22Rv1 (cell line): ENCODE data around the gene DSTN.

Source experiments
- H3K27ac ChIP-seq: fragments of 450-650 bp; 2 replicates; pipeline ENCODE4 v1.5.1; 2017
- ZFX ChIP-seq: fragments of 450-650 bp; IDR thresholded peaks from 2 replicates; pipeline ENCODE4 v1.6.1; 2017; ENCODE audit warnings: antibody characterized with exemption, borderline replicate concordance
- TF ChIP-seq, protein P1 (sequence below): fragments of 450-650 bp; IDR thresholded peaks from 2 replicates; pipeline ENCODE4 v1.5.1; 2017; ENCODE audit warnings: mild to moderate bottlenecking

Gene DSTN

DNA sequence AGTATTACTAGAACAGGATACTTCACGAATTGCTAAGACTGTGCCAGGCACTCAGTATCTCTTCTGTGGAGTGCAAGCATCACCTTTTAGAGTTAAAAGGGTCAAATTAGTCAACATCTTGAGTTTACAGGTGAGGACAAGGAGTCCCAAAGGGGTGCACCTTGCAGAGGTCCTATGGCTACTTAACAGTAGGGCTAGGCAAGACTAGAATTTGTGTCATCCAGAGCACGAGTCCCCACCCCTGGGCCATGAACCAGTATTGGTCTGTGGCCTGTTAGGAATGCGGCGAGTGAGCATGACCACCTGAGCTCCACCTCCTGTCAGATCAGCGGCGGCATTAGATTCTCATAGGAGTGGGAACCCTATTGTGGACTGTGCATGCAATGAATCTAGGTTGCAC is 10.5 kb upstream of the DSTN start:
- TF ChIP-seq, protein P1, sequence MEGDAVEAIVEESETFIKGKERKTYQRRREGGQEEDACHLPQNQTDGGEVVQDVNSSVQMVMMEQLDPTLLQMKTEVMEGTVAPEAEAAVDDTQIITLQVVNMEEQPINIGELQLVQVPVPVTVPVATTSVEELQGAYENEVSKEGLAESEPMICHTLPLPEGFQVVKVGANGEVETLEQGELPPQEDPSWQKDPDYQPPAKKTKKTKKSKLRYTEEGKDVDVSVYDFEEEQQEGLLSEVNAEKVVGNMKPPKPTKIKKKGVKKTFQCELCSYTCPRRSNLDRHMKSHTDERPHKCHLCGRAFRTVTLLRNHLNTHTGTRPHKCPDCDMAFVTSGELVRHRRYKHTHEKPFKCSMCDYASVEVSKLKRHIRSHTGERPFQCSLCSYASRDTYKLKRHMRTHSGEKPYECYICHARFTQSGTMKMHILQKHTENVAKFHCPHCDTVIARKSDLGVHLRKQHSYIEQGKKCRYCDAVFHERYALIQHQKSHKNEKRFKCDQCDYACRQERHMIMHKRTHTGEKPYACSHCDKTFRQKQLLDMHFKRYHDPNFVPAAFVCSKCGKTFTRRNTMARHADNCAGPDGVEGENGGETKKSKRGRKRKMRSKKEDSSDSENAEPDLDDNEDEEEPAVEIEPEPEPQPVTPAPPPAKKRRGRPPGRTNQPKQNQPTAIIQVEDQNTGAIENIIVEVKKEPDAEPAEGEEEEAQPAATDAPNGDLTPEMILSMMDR, result no peak
- no peak for TF ChIP-seq ZFX
- H3K27ac ChIP-seq, result peak overlapping the region; percentile 60

- H3K27ac ChIP-seq, result no peak overlapping the region
- TF ChIP-seq, protein P1, result no peak
- no peak for TF ChIP-seq ZFX
Measured at GRCh38 chr20:17560344-17561074, 9.4 kb upstream of the DSTN start.

DNA sequence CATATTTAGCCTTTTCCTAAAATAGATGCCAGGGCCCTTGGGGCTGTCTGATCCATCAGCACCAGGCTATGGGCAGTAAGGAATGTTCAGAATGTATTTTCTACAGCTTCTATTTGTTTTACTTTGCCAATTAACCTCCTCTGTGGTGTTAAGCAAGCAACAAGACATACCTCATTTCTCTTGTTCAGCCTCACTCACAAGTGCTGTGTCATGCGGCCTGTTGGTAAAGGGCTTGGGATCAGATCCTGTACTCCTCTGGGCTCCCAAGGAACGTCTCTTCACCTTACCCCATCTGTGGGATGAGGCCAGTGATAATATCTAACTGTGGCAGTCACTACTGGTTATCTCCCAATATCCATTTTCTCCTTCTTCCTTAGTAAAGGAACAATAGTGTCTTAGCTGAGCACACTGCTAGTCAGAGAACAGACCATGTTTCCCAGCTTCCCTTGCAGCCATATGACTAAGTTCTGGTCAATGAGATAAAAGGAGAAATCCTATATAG is 7.0 kb upstream of the DSTN start:
- no peak overlapping the region for H3K27ac ChIP-seq
- no peak for TF ChIP-seq ZFX
- TF ChIP-seq, protein P1, result no peak

DNA sequence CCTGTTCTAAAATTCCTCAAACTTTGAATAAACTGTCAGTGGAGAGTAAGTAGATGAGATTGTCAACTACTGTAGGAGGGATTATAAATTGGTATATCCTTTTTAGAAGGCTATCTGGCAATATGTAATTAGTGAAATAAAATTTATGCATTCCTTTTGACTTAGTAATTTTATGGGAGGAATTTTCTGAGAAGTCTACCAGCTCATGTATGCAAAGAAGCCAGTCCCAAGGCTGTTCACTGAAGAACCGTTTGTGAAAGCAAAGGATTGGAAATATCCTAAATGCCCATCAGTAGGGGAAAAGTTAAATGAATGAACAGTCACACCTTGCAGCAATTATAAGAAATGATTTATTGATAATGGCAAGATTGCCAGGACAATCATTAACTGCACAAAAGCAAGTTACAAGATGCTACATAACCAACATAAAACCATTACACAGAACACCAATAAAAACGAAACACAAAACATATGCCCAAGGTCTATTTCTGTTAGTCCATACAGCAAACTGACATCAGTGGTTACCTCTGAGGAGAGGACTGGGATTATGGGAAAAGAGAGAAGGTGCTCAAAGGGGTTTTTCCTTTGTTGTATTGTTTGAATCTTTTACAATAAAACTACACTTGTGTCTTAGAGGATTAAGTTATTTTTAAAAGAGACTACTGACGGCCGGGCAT is 4.6 kb upstream of the DSTN start:
- no peak overlapping the region for H3K27ac ChIP-seq
- no peak for TF ChIP-seq ZFX
- TF ChIP-seq, protein P1, result no peak

- no peak overlapping the region for H3K27ac ChIP-seq
- TF ChIP-seq, protein P1, result no peak
- no peak for TF ChIP-seq ZFX
Measured at GRCh38 chr20:17566345-17566744, 3.5 kb upstream of the DSTN start.

DNA sequence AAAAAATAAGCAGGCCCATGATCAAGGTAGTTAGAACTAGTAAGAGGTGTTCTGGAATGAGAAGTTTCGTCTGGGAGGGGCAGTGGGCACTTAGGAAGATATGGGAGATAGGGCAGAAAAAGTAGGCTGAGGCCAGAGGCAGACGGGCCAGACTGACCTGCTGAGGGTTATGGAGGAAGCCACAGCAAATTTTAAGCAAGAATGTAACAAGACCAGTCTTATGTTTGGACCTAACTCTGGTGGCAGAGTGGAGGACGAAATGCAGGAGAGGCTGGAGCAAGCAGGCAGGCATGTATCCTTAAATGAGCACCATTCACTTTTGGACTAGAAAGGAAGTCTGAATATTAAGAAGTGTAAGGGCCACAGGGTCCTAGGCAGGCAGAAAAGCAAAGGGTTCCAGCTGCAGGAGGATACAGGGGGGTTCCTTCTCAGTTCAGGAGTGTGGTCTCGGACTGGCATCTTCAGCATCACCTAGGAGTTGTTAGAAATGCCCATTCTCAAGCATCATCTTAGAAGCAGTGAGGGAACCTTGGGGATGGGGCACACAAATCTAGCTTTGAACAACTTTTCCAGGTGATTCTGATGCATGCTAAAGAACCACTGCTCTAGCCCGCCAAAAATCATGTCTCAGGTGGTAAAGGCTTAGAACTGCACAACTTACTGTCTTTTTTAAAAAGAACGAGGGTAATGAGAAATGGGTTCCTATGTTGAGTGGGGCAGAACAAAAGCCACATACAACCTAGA is 1.7 kb upstream of the DSTN start:
- TF ChIP-seq ZFX, result no peak
- TF ChIP-seq, protein P1, result no peak
- peak overlapping the region; percentile 93 for H3K27ac ChIP-seq
